Thymus (tissue), 11 donors: Measurements from ENCODE around the gene SORL1. TPM values are rescaled to one million over a fixed set of nuclear protein-coding genes. Genes with fewer than 3 reads are reported as not detected.

ENCODE experiments used
- DNase-seq, 9 donors: peaks; one replicate each; pipeline ENCODE4 v3.0.0-alpha.2; 2013; ENCODE audit warnings: low spot score in 9 of 9, low read depth in 6 of 9, missing footprints in 1 of 9
- H3K27ac ChIP-seq, 2 donors: one replicate each; pipeline ENCODE4 v1.5.1; 2013; ENCODE audit warnings: control low read depth in 1 of 2, low read depth in 1 of 2, low read length in 1 of 2, mild to moderate bottlenecking in 1 of 2, moderate library complexity in 1 of 2
- H3K27me3 ChIP-seq, 2 donors: one replicate each; pipeline ENCODE4 v1.5.1; 2013; ENCODE audit warnings: low read length in 1 of 2; ENCODE audit not compliant: control insufficient read depth in 2 of 2, insufficient read depth in 1 of 2
- H3K36me3 ChIP-seq, 2 donors: one replicate each; pipeline ENCODE4 v1.5.1; 2013; ENCODE audit warnings: low read length in 1 of 2, mild to moderate bottlenecking in 1 of 2, moderate library complexity in 1 of 2; ENCODE audit not compliant: control insufficient read depth in 2 of 2, insufficient read depth in 2 of 2
- H3K4me1 ChIP-seq, 2 donors: one replicate each; pipeline ENCODE4 v1.5.1; 2013; ENCODE audit warnings: low read length in 2 of 2; ENCODE audit not compliant: control insufficient read depth in 2 of 2, insufficient read depth in 2 of 2
- H3K4me3 ChIP-seq, 2 donors: one replicate each; pipeline ENCODE4 v1.5.1; 2013; ENCODE audit warnings: low read length in 2 of 2, control low read depth in 1 of 2, mild to moderate bottlenecking in 1 of 2
- H3K9me3 ChIP-seq, 2 donors: one replicate each; pipeline ENCODE4 v1.5.1; 2013; ENCODE audit warnings: low read length in 1 of 2, mild to moderate bottlenecking in 1 of 2; ENCODE audit not compliant: control insufficient read depth in 2 of 2, insufficient read depth in 1 of 2
- WGBS: extraction: QIAGEN DNeasy Blood & Tissue Kit; methylation state at CpG from one replicate; pipeline ENCODE4 v1.1.7; 2013; 5-methylcytosine and 5-hydroxymethylcytosine counted together
- polyA plus RNA-seq: library from polyadenylated mRNA; stranded (reverse); fragments of 200-250 nt; gene quantifications from one replicate; pipeline ENCODE4 v1.2.3, GENCODE V29; 2013
- total RNA-seq: library from RNA; stranded (reverse); fragments of 120-200 nt; gene quantifications from one replicate; pipeline ENCODE4 v1.2.4, GENCODE V29; 2013
- donor health status: healthy.

The SORL1 gene
- total and polyA plus RNA-seq, 2 donors, result 7.4 to 23.8 TPM

DNA sequence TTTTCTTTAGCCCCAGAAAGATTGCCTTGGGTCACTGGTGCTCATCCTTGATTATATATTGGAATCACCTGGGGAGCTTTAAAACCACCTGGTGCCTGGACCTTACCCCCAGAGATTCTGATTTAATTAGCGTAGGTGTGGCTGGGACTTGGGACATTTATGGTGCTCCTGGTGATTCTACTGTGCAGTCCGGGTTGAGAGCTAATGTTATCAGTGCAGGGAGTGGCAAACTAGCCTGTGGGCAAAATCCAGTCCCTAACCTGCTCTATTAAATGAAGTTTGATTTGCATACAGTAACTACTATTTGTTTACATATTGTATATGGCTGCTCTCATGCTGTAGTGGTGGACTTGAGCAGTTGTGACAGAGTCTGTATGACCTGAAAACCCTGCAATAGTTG is 134.6 kb downstream of the SORL1 start:
- WGBS, result 97% methylated on average over 2 of the region's 2 CpGs
- H3K36me3 ChIP-seq, result peaks cover 33 to 67% of the 10 kb centered on the region in 2 donors
- H3K4me1 ChIP-seq, result peaks cover 14 to 55% of the 10 kb centered on the region in 2 donors
- H3K27ac ChIP-seq, result no peak overlapping the region
- no peak overlapping the region for H3K4me3 ChIP-seq
- no peak for DNase-seq
- no peaks in the 10 kb centered on the region for H3K27me3 ChIP-seq
- H3K9me3 ChIP-seq, result peaks cover 0 to 2% of the 10 kb centered on the region in 2 donors

DNA sequence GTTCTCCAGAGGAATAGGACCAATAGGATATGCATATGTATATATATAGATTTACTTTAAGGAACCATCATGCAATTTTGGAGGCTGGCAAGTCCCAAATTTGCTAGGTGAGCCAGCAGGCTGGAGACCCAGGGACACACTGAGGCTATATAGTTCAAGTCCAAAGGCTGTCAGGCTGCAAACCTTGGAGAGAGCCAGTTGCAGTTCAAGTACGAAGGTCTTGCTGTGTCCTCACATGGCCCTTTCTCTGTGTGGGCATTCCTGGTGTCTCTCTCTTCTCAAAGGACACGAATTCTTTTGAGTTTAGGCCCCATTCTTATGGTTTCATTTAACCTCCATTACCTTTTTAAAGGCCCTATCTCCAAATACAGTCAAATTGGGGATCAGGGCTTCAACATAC is 135.1 kb downstream of the SORL1 start:
- peaks cover 0 to 2% of the 10 kb centered on the region in 2 donors for H3K9me3 ChIP-seq
- H3K27me3 ChIP-seq, result no peaks in the 10 kb centered on the region
- H3K4me1 ChIP-seq, result peaks cover 9 to 50% of the 10 kb centered on the region in 2 donors
- H3K4me3 ChIP-seq, result no peak overlapping the region
- DNase-seq, result no peak
- H3K36me3 ChIP-seq, result peaks cover 33 to 72% of the 10 kb centered on the region in 2 donors
- WGBS, result 93% methylated on average over 2 of the region's 2 CpGs
- no peak overlapping the region for H3K27ac ChIP-seq

DNA sequence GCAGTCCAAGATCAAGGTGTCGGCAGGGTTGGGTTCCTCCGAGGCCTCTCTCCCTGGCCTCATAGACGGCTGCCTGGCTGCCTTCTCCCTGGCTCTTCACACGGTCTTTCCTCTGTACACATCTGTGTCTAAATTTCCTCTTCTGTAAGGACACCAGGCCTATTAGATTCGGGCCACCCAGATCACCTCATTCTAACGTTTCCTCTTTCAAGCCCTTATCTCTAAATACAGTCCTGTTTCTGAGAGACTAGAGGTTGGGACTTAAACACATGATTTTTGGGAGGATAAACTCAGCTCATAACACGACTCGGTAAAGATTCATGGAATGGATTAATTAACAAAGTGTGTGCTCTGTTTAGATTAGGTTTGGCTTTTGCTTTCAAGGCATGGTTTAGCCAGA is 136.6 kb downstream of the SORL1 start:
- H3K9me3 ChIP-seq, result peaks cover 0 to 2% of the 10 kb centered on the region in 2 donors
- H3K36me3 ChIP-seq, result peaks cover 33 to 75% of the 10 kb centered on the region in 2 donors
- no peak overlapping the region for H3K4me3 ChIP-seq
- 40% methylated on average over 8 of the region's 8 CpGs for WGBS
- H3K27ac ChIP-seq, result no peak overlapping the region
- no peak for DNase-seq
- H3K4me1 ChIP-seq, result peaks cover 2 to 36% of the 10 kb centered on the region in 2 donors
- H3K27me3 ChIP-seq, result no peaks in the 10 kb centered on the region

DNA sequence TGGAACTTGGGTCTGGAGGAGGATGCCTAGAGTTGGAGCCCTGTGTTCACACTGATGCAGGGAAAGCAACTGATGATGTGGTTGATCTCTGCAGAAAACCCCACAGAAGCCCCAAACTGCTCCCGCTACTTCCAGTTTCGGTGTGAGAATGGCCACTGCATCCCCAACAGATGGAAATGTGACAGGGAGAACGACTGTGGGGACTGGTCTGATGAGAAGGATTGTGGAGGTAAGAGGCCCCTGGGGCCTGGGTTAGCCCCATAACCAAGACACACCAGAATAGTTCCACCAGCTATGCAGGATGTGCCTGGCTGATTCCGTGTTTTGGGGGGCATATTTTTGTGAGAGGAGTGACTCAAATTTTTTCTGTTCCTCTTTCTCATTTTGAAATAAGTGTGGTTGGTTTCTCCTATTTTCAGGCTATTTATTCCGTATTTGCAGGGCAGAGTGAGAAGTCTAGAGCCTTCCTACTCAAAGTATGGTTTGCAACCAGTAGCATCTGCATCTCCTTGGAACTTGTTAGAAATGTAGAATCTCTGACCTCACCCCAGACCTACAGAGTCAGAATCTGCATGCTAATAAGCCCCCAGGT is 137.9 kb downstream of the SORL1 start:
- 54% methylated on average over 5 of the region's 5 CpGs for WGBS
- Histone ChIP-seq H3K27me3 (no peaks in the 10 kb centered on the region), H3K4me1 (peaks cover 0 to 31% of the 10 kb centered on the region in 2 donors), H3K27ac (peak overlapping the region in 1 of 2 donors; percentile 45), H3K4me3 (no peak overlapping the region), H3K36me3 (peaks cover 33 to 83% of the 10 kb centered on the region in 2 donors), H3K9me3 (peaks cover 0 to 2% of the 10 kb centered on the region in 2 donors)
- DNase-seq, result no peak

DNA sequence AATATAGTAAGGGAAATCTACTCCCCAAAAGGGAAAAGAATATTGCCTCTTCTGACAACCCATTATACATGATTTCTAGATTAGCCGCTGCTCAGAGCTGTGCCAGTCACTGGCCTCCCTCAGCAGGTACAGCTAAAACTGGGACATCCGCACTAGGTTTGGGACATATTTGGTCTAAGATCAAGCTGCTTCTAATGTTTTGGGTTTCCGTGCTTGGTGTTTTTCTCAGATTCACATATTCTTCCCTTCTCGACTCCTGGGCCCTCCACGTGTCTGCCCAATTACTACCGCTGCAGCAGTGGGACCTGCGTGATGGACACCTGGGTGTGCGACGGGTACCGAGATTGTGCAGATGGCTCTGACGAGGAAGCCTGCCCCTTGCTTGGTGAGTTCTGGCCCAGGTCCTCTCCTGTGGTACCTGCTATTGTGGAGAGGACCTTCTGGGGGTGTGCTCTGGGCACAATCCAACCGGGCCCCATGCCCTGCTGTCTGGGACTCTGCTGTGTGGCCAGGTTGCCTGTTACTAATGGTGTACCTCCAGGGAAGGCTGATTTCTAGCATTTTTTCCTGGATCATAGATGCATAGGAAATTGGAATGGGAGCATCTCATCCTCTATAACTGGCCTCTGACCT is 138.8 kb downstream of the SORL1 start:
- no peak overlapping the region for H3K4me3 ChIP-seq
- H3K36me3 ChIP-seq, result peaks cover 36 to 90% of the 10 kb centered on the region in 2 donors

DNA sequence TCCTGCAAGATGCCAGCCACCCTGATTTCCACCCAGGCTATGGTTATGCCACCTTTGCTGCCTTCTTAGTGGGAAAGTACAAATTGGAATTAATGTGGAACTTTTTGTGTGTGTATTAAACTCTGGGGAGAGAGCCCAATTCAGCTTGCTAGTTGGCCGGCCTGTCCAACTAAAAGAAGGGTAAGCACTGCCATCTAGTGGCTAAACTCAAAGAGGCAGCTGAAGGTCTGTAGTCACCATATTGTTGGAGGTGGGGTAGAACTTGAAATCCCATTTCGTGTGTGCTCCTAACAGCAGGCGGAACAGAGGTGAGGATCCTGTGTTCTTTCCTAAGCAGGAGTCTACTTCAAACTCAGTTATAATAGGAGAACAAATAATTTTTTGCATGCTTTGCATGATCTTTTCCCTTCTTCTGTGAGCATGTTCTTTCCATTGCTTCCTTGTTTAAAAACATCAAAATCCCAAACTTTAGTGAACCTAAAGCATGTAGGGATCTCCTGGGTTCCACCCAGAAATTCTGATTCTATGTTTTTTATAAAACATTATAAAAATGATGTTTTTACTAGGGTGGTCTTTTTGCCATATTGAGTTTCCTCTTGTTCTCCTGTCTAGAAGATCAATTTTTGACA is 139.4 kb downstream of the SORL1 start:
- peak; percentile 49 to 89 (median 78) for DNase-seq
- no peak overlapping the region for H3K27ac ChIP-seq
- 39% methylated on average over 3 of the region's 3 CpGs for WGBS
- no peak overlapping the region for H3K4me3 ChIP-seq
- peaks cover 0 to 2% of the 10 kb centered on the region in 2 donors for H3K9me3 ChIP-seq
- H3K36me3 ChIP-seq, result peaks cover 37 to 91% of the 10 kb centered on the region in 2 donors
- peaks cover 0 to 28% of the 10 kb centered on the region in 2 donors for H3K4me1 ChIP-seq
- H3K27me3 ChIP-seq, result no peaks in the 10 kb centered on the region

More for the DNA sequence above, 138.8 kb downstream of the SORL1 start:
- H3K9me3 ChIP-seq, result peaks cover 0 to 2% of the 10 kb centered on the region in 2 donors
- DNase-seq, result no peak
- peaks cover 0 to 31% of the 10 kb centered on the region in 2 donors for H3K4me1 ChIP-seq
- no peak overlapping the region for H3K27ac ChIP-seq
- 93% methylated on average over 12 of the region's 12 CpGs for WGBS
- no peaks in the 10 kb centered on the region for H3K27me3 ChIP-seq

DNA sequence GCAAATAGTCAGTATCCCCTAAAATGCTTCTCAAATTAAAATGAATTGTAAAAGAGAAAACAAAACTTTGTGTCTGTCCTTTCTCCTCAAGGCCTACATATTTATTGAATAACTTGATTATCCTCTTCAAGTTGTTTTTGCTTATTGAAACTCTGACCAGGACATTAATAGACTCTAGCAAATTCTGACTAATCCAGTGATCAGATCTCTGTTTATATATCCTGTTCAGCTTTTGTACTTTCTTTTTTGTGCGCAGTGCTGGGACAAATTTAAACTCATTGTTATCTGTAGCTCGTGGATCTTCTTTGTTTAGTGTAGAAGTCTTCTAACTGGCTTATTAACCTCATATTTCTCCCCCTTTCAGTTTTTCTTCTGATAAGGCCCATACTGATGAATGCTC is 140.6 kb downstream of the SORL1 start:
- Histone ChIP-seq H3K4me3 (no peak overlapping the region), H3K27me3 (no peaks in the 10 kb centered on the region), H3K4me1 (peaks cover 0 to 28% of the 10 kb centered on the region in 2 donors), H3K27ac (no peak overlapping the region), H3K9me3 (peaks cover 0 to 2% of the 10 kb centered on the region in 2 donors), H3K36me3 (peaks cover 40 to 92% of the 10 kb centered on the region in 2 donors)
- WGBS, result 96% methylated on average over 2 of the region's 2 CpGs
- no peak for DNase-seq

DNA sequence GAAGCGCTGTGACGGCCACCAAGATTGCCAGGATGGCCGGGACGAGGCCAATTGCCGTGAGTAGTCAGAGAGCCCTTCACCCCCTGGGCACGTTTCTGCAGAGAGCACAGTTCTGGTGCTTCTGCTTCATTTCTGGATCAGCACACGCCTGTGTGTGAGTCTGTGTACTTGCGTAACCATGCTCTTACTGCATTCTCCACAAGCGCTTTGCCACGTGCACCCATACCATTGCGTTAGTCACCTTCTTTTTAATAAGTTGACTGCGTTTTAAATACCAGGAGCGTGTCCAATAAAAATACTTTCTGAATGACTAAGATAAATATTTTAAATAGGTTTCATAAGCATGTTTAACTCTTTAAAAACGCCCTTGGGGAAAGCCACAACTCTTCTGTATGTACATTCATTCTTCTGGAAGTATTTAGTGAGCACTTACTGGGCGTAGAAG is 143.6 kb downstream of the SORL1 start:
- Histone ChIP-seq H3K4me1 (peaks cover 0 to 5% of the 10 kb centered on the region in 2 donors), H3K4me3 (no peak overlapping the region), H3K36me3 (peaks cover 24 to 70% of the 10 kb centered on the region in 2 donors), H3K27me3 (no peaks in the 10 kb centered on the region), H3K27ac (no peak overlapping the region), H3K9me3 (peaks cover 0 to 2% of the 10 kb centered on the region in 2 donors)
- 96% methylated on average over 15 of the region's 15 CpGs for WGBS
- no peak for DNase-seq
